B cell (primary cell): ENCODE data around the gene UQCR10. TPM values are rescaled to one million over a fixed set of nuclear protein-coding genes. Genes with fewer than 3 reads are reported as not detected.

ENCODE experiments used
- ATAC-seq: fragments of 200-7000 bp; cut with Tn5 transposase; one replicate; pipeline ENCODE4 v1.10.0; 2021; ENCODE audit warnings: low read depth, mild to moderate bottlenecking, moderate number of reproducible peaks, moderate library complexity
- CTCF ChIA-PET: fragments of 350-600 bp; sonication (Branson Sonifier 250); formaldehyde crosslinking; loops from one replicate; lab custom pipeline; 2021; ENCODE audit warnings: antibody characterized with exemption, inconsistent platforms; lab: Charles Lee
- POLR2A ChIA-PET: fragments of 350-600 bp; sonication (Branson Sonifier 250); formaldehyde crosslinking; loops from one replicate; lab custom pipeline; 2021; ENCODE audit warnings: antibody characterized with exemption; lab: Charles Lee
- DNase-seq: peaks from one replicate; pipeline ENCODE4 v3.0.0; 2013
- H2AFZ ChIP-seq: 2 replicates; pipeline ENCODE4 v1.6.1; 2012; ENCODE audit warnings: mild to moderate bottlenecking, low read depth, low read length; ENCODE audit not compliant: insufficient read depth, poor library complexity, severe bottlenecking
- H3K27ac ChIP-seq, 2 donors: 1 replicate in 1 of 2; 2 replicates in 1 of 2; pipeline ENCODE4 v1.5.1; 2012 to 2013; ENCODE audit warnings: low read length in 2 of 2, mild to moderate bottlenecking in 2 of 2, moderate library complexity in 1 of 2
- H3K27me3 ChIP-seq, 4 experiments: fragments of 200-600 bp in 1 of 4; sonication (generic) in 1 of 4; replicated peaks in 1 of 4; 1 replicate in 2 of 4; 2 replicates in 2 of 4; pipeline versions ENCODE4 v1.6.1 to v1.7.0; 2013 to 2016; ENCODE audit warnings: low read length in 3 of 4, mild to moderate bottlenecking in 2 of 4, mixed read lengths in 1 of 4, moderate library complexity in 1 of 4; ENCODE audit not compliant: insufficient read depth in 4 of 4, control insufficient read depth in 3 of 4; ENCODE audit errors: control extremely low read depth in 1 of 4
- H3K36me3 ChIP-seq, 2 experiments: replicated peaks in 1 of 2; 1 replicate in 1 of 2; 2 replicates in 1 of 2; pipeline versions ENCODE4 v1.6.1 to v1.7.1; 2013; ENCODE audit warnings: low read length in 1 of 2; ENCODE audit not compliant: insufficient read depth in 2 of 2, control insufficient read depth in 1 of 2; ENCODE audit errors: control extremely low read depth in 1 of 2, extremely low read depth in 1 of 2
- H3K4me1 ChIP-seq, 2 donors: fragments of 200-600 bp in 1 of 2; sonication (generic) in 1 of 2; 1 replicate in 1 of 2; 2 replicates in 1 of 2; pipeline versions ENCODE4 v1.5.1 to v1.6.1; 2013 to 2017; ENCODE audit warnings: low read length in 2 of 2; ENCODE audit not compliant: control insufficient read depth in 2 of 2, insufficient read depth in 2 of 2
- H3K4me2 ChIP-seq: replicated peaks from 2 replicates; pipeline ENCODE3; 2012; ENCODE audit warnings: mild to moderate bottlenecking, low read depth, low read length; ENCODE audit not compliant: poor library complexity, severe bottlenecking
- H3K4me3 ChIP-seq, 5 experiments: fragments of 200-600 bp in 1 of 5; sonication (generic) in 1 of 5; 1 replicate in 3 of 5; 2 replicates in 2 of 5; pipeline versions ENCODE4 v1.5.1 to v1.7.0; 2011 to 2016; ENCODE audit warnings: low read length in 4 of 5, mild to moderate bottlenecking in 4 of 5, low read depth in 2 of 5, control low read depth in 1 of 5, moderate library complexity in 1 of 5; ENCODE audit not compliant: insufficient read depth in 1 of 5; ENCODE audit errors: control extremely low read depth in 1 of 5, extremely low read depth in 1 of 5
- H3K79me2 ChIP-seq: fragments of 200-600 bp; sonication (generic); one replicate; pipeline ENCODE4 v1.6.0; 2016; ENCODE audit warnings: low read length; ENCODE audit not compliant: control insufficient read depth, insufficient read depth
- H3K9ac ChIP-seq: fragments of 200-600 bp; sonication (generic); 2 replicates; pipeline ENCODE4 v1.6.1; 2017; ENCODE audit warnings: mild to moderate bottlenecking, low read length, moderate library complexity
- H3K9me3 ChIP-seq, 3 donors: one replicate each; pipeline versions ENCODE4 v1.6.1 to v1.7.1; 2013; ENCODE audit warnings: low read length in 2 of 3; ENCODE audit not compliant: control insufficient read depth in 2 of 3, insufficient read depth in 1 of 3; ENCODE audit errors: control extremely low read depth in 1 of 3
- H4K20me1 ChIP-seq: 2 replicates; pipeline ENCODE4 v1.6.0; 2012; ENCODE audit warnings: mild to moderate bottlenecking, low read length; ENCODE audit not compliant: insufficient read depth, control insufficient read depth, poor library complexity, severe bottlenecking
- H3K27ac Mint-ChIP-seq: one replicate; pipeline ENCODE4 v1.8.0; 2021; ENCODE audit warnings: mixed read lengths
- H3K27me3 Mint-ChIP-seq: one replicate; pipeline ENCODE4 v1.8.0; 2021; ENCODE audit warnings: mixed read lengths
- H3K4me1 Mint-ChIP-seq: one replicate; pipeline ENCODE4 v1.8.0; 2021; ENCODE audit warnings: mixed read lengths
- H3K4me3 Mint-ChIP-seq: one replicate; pipeline ENCODE4 v1.8.0; 2021; ENCODE audit warnings: mixed read lengths
- H3K9me3 Mint-ChIP-seq: one replicate; pipeline ENCODE4 v1.8.0; 2022; ENCODE audit warnings: mixed read lengths; ENCODE audit not compliant: insufficient read depth
- EZH2 ChIP-seq: IDR thresholded peaks from 2 replicates; pipeline ENCODE4 v1.6.1; 2012; ENCODE audit warnings: borderline replicate concordance, low read depth, mild to moderate bottlenecking, moderate library complexity, low read length; ENCODE audit not compliant: insufficient read depth, poor library complexity, severe bottlenecking
- WGBS: methylation state at CpG from one replicate; pipeline ENCODE4 v1.1.5; 2013; ENCODE audit warnings: missing lambda C conversion rate; ENCODE audit not compliant: insufficient coverage; 5-methylcytosine and 5-hydroxymethylcytosine counted together
- intact Hi-C: fragments of 100-400 bp; cut with micrococcal nuclease; formaldehyde crosslinking; loops from one replicate; pipeline ENCODE4 v1.10.0; 2022
- polyA plus RNA-seq: library from polyadenylated mRNA; depleted of rRNA; stranded (reverse); fragments of >200 nt; gene quantifications from 2 replicates; pipeline ENCODE4 v1.2.3, GENCODE V29; 2012
- total RNA-seq, 2 donors: library from RNA; stranded (reverse); fragments of 120-200 nt in 1 of 2; gene quantifications; 1 replicate in 1 of 2; 2 replicates in 1 of 2; pipeline versions ENCODE4 v1.2.3 to v1.2.4, GENCODE V29; 2013 to 2022
- TF ChIP-seq, protein P1 (sequence below): fragments of 200-600 bp; IDR thresholded peaks from one replicate; pipeline ENCODE4 v1.8.0; 2022; ENCODE audit warnings: antibody characterized with exemption, mild to moderate bottlenecking

The UQCR10 gene
- total and polyA plus RNA-seq, 2 donors (not counting 1 experiment from before 2014, with no cell fraction given), result 41.0 to 67.6 TPM

DNA sequence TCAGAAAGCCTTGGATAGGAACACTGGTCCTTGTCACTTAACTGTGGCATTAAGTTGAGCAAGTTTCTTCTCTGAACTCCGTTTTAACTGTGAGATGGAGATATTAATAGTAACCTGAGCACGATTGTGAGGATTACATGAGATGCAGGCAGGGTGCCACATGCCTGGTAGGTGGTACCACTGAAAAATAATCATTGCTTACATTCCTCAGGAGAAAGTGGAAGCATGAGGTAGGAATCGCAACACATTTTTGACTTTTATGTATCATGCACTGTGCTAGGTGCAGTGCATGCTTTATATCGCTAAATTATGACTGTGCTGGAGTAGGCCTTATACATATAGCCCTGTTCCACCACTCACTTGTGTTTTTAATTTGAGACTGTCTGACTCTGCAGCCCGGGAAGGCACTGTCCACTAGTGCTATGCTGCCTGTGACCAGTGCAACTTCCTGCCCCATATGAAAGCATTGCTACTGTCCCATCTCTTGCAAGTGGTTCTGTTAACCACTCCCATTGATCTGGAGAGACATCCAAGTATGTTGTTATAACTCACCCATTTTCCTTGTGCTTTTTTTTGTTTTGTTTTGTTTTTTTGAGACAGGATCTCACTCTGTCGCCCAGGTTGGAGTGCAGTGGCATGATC is 1.0 kb downstream of the UQCR10 start:
- intact Hi-C loops, result loop anchor here (5.0 to 10.0 kb wide), 4 partner anchors 381 to 883 kb away; partner anchors contain the start of genes AP1B1, EWSR1, RHBDD3 and ZNRF3
- H3K9ac ChIP-seq, result peak overlapping the region; percentile 77
- H3K79me2 ChIP-seq, result peaks cover 43% of the 10 kb centered on the region
- peaks cover 2 to 16% of the 10 kb centered on the region in 2 experiments for H3K36me3 ChIP-seq
- Mint-ChIP-seq H3K4me1 (peaks cover 36% of the 10 kb centered on the region), H3K27ac (peak overlapping the region; percentile 95), H3K4me3 (peak overlapping the region; percentile 99), H3K27me3 (no peaks in the 10 kb centered on the region), H3K9me3 (no peaks in the 10 kb centered on the region)
- peak overlapping the region; percentile 92 for H3K4me2 ChIP-seq
- DNase-seq, result no peak
- ChIA-PET POLR2A (no interaction called here), CTCF (no interaction called here)
- peak overlapping the region in 1 of 2 donors; percentile 80 for H3K27ac ChIP-seq
- peaks cover 17 to 20% of the 10 kb centered on the region in 2 donors for H3K4me1 ChIP-seq
- 50% methylated on average over 3 of the region's 6 CpGs for WGBS
- peak overlapping the region; percentile 73 to 99 (median 87) for H3K4me3 ChIP-seq
- no peak for ATAC-seq
- peak overlapping the region; percentile 89 for H2AFZ ChIP-seq
- no peaks in the 10 kb centered on the region for H4K20me1 ChIP-seq
- TF ChIP-seq, protein P1, sequence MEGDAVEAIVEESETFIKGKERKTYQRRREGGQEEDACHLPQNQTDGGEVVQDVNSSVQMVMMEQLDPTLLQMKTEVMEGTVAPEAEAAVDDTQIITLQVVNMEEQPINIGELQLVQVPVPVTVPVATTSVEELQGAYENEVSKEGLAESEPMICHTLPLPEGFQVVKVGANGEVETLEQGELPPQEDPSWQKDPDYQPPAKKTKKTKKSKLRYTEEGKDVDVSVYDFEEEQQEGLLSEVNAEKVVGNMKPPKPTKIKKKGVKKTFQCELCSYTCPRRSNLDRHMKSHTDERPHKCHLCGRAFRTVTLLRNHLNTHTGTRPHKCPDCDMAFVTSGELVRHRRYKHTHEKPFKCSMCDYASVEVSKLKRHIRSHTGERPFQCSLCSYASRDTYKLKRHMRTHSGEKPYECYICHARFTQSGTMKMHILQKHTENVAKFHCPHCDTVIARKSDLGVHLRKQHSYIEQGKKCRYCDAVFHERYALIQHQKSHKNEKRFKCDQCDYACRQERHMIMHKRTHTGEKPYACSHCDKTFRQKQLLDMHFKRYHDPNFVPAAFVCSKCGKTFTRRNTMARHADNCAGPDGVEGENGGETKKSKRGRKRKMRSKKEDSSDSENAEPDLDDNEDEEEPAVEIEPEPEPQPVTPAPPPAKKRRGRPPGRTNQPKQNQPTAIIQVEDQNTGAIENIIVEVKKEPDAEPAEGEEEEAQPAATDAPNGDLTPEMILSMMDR, result no peak
- no peak for TF ChIP-seq EZH2
- no peaks in the 10 kb centered on the region for H3K27me3 ChIP-seq
- no peaks in the 10 kb centered on the region for H3K9me3 ChIP-seq

DNA sequence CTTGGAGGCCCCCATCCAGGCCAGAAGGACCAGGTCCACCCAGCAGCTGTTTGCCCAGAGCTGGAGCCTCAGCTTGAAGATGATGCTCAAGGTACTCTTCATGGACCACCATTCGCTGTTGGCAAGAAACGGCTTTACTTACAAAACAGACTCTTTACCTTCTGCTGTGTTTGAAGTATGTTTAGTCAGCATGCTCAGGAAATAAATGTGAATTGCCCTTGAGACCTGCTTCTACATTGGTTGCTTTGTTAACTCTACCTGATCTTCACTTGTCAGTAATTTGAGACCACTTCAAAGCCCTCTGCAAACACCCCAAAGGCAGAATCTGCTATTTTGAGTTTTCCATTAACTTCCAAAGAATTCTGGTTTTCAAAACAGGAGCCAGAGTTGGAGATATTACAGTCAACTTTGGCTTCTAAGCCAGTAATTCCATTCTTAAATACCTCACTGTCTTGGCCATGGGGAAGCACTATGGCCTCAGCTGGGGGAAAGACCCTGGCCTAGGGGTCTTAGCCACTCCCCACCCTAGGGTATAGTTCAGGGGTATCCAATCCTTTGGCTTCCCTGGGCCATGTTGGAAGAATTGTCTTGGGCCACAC is 2.7 kb downstream of the UQCR10 start:
- Histone ChIP-seq H3K36me3 (peaks cover 2 to 16% of the 10 kb centered on the region in 2 experiments), H3K79me2 (peaks cover 37% of the 10 kb centered on the region), H3K4me3 (no peak overlapping the region), H4K20me1 (no peaks in the 10 kb centered on the region), H3K9me3 (no peaks in the 10 kb centered on the region), H3K27me3 (no peaks in the 10 kb centered on the region), H3K27ac (no peak overlapping the region), H3K4me2 (no peak overlapping the region), H3K9ac (no peak overlapping the region), H3K4me1 (peaks cover 17 to 20% of the 10 kb centered on the region in 2 donors), H2AFZ (no peak overlapping the region)
- ATAC-seq (no peak), DNase-seq (no peak)
- intact Hi-C loops, result loop anchor here (5.0 to 10.0 kb wide), 4 partner anchors 383 to 885 kb away; partner anchors contain the start of genes AP1B1, EWSR1, RHBDD3 and ZNRF3
- ChIA-PET POLR2A (no interaction called here), CTCF (no interaction called here)
- WGBS, result no CpG with 5 or more reads among the region's 2 CpGs
- Mint-ChIP-seq H3K27me3 (no peaks in the 10 kb centered on the region), H3K4me1 (peaks cover 36% of the 10 kb centered on the region), H3K27ac (no peak overlapping the region), H3K9me3 (no peaks in the 10 kb centered on the region), H3K4me3 (no peak overlapping the region)
- TF ChIP-seq EZH2, result no peak
- TF ChIP-seq, protein P1, result no peak
